Vagina (tissue), 2 donors: Measurements from ENCODE around the gene TUBA4B. TPM values are rescaled to one million over a fixed set of nuclear protein-coding genes. Genes with fewer than 3 reads are reported as not detected.

Experiments
- DNase-seq, 2 donors: peaks; one replicate each; pipeline ENCODE4 v3.0.0-alpha.2; 2017; ENCODE audit errors: extremely low spot score in 2 of 2
- H3K27ac ChIP-seq: fragments of 200-600 bp; sonication (generic); one replicate; pipeline ENCODE4 v1.5.1; 2019
- H3K27me3 ChIP-seq: fragments of 200-600 bp; sonication (generic); one replicate; pipeline ENCODE4 v1.5.1; 2019
- H3K36me3 ChIP-seq, 2 donors: fragments of 200-600 bp; sonication (generic); one replicate each; pipeline ENCODE4 v1.5.1; 2017 to 2019
- H3K4me1 ChIP-seq: fragments of 200-600 bp; sonication (generic); one replicate; pipeline ENCODE4 v1.5.1; 2019
- H3K4me3 ChIP-seq, 2 donors: fragments of 200-600 bp; sonication (generic); 1 replicate in 1 of 2; 2 replicates in 1 of 2; pipeline ENCODE4 v1.5.1; 2016 to 2019
- H3K9me3 ChIP-seq: fragments of 200-600 bp; sonication (generic); one replicate; pipeline ENCODE4 v1.5.1; 2019
- CTCF ChIP-seq, 3 experiments: fragments of 450-650 bp in 2 of 3; fragments of 200-600 bp in 1 of 3; sonication (generic) in 1 of 3; IDR thresholded peaks; one replicate each; pipeline ENCODE4 v1.5.1; 2017 to 2019; ENCODE audit warnings: antibody characterized with exemption in 3 of 3, mild to moderate bottlenecking in 2 of 3, moderate library complexity in 2 of 3
- POLR2A ChIP-seq, 2 donors: fragments of 450-650 bp; IDR thresholded peaks; one replicate each; pipeline ENCODE4 v1.6.1; 2017; ENCODE audit warnings: antibody characterized with exemption in 2 of 2, mild to moderate bottlenecking in 2 of 2, moderate library complexity in 2 of 2
- POLR2AphosphoS5 ChIP-seq, 2 donors: sonication (generic); formaldehyde crosslinking; IDR thresholded peaks; one replicate each; pipeline ENCODE4 v1.9.0; 2017; ENCODE audit warnings: antibody characterized with exemption in 2 of 2, mild to moderate bottlenecking in 2 of 2, low read depth in 1 of 2; ENCODE audit not compliant: insufficient read depth in 1 of 2
- intact Hi-C: fragments of 100-400 bp; cut with DNase I; formaldehyde crosslinking; loops from one replicate; pipeline ENCODE4 v1.15.1; 2023
- total RNA-seq: library from RNA; depleted of rRNA; stranded (reverse); fragments of >200 nt; gene quantifications from one replicate; pipeline ENCODE4 v1.2.3, GENCODE V29; 2016

The TUBA4B gene
- total RNA-seq, 1 donor from 2014 or later: not detected

GRCh38 chr2:219230059-219230540 is 22.9 kb upstream of the TUBA4B start:
- TF ChIP-seq CTCF (IDR thresholded peaks at IDR 0.05) (no peak), POLR2A (IDR thresholded peaks at IDR 0.05) (no peak)
- Histone ChIP-seq H3K36me3 (peaks cover 4 to 53% of the 10 kb centered on the region in 2 donors), H3K27ac (peak overlapping the region; percentile 83), H3K4me3 (peak overlapping the region; percentile 64 to 85), H3K27me3 (no peaks in the 10 kb centered on the region), H3K4me1 (peaks cover 46% of the 10 kb centered on the region), H3K9me3 (no peaks in the 10 kb centered on the region)
- intact Hi-C loops: no loop called here
- DNase-seq: no peak

- peaks cover 0 to 69% of the 10 kb centered on the region in 2 donors for H3K36me3 ChIP-seq
- DNase-seq: no peak
- no peak overlapping the region for H3K4me3 ChIP-seq
- peaks cover 26% of the 10 kb centered on the region for H3K4me1 ChIP-seq
- intact Hi-C loops: no loop called here
- H3K9me3 ChIP-seq: no peaks in the 10 kb centered on the region
- no peaks in the 10 kb centered on the region for H3K27me3 ChIP-seq
- no peak overlapping the region for H3K27ac ChIP-seq
- no peak for TF ChIP-seq POLR2A (IDR thresholded peaks at IDR 0.05)
- TF ChIP-seq POLR2AphosphoS5 (IDR thresholded peaks at IDR 0.05; ENCODE audit: insufficient read depth in 1 of 2, low read depth in 1 of 2): no peak
- TF ChIP-seq CTCF (IDR thresholded peaks at IDR 0.05): no peak
These were observed 18.7 kb upstream of the TUBA4B start for GRCh38 chr2:219234331-219234730.

DNA sequence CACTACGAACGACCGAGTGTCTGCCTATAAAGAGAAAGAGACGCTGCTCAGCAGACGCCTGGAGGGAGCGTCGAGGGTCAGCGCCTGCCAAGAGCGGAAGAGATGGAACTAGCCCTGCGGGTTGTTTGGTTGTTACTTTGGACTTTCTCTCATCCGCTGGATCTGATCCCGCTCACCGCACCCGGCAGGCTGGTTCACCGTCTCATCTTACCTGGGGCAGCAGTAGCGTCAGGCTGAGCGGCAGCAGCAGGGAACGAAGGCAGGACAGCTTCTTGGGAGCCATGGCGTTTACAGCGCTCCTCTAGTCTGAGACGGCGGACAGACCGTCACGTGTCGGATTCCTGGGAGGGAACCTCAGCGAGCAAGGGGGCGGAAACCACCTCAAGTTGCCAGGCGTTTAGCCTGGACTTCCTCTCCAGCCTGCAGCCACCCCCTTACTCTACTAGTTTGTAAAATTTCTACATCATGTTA is 9.7 kb upstream of the TUBA4B start:
- peak in 1 of 2 donors; percentile 87 for DNase-seq
- intact Hi-C loops: no loop called here
- H3K4me1 ChIP-seq: peaks cover 39% of the 10 kb centered on the region
- H3K4me3 ChIP-seq: peak overlapping the region; percentile 24 to 28
- no peaks in the 10 kb centered on the region for H3K27me3 ChIP-seq
- peak overlapping the region; percentile 12 for H3K27ac ChIP-seq
- H3K36me3 ChIP-seq: peaks cover 0 to 3% of the 10 kb centered on the region in 2 donors
- TF ChIP-seq POLR2AphosphoS5 (IDR thresholded peaks at IDR 0.05; ENCODE audit: insufficient read depth in 1 of 2, low read depth in 1 of 2): peak in 1 of 2 donors; percentile 71
- TF ChIP-seq CTCF (IDR thresholded peaks at IDR 0.05): no peak
- TF ChIP-seq POLR2A (IDR thresholded peaks at IDR 0.05): no peak
- H3K9me3 ChIP-seq: no peaks in the 10 kb centered on the region

GRCh38 chr2:219244789-219245147 is 8.3 kb upstream of the TUBA4B start:
- no peak for DNase-seq
- Histone ChIP-seq H3K4me3 (peak overlapping the region; percentile 60 to 88), H3K4me1 (peaks cover 54% of the 10 kb centered on the region), H3K27ac (peak overlapping the region; percentile 94), H3K9me3 (no peaks in the 10 kb centered on the region), H3K36me3 (no peaks in the 10 kb centered on the region), H3K27me3 (no peaks in the 10 kb centered on the region)
- TF ChIP-seq POLR2A (IDR thresholded peaks at IDR 0.05) (no peak), CTCF (IDR thresholded peaks at IDR 0.05) (no peak), POLR2AphosphoS5 (IDR thresholded peaks at IDR 0.05; ENCODE audit: insufficient read depth in 1 of 2, low read depth in 1 of 2) (no peak)
- intact Hi-C loops: no loop called here

GRCh38 chr2:219245148-219245898 is 7.7 kb upstream of the TUBA4B start, which contains the start of the genes GLB1L and STK16:
Gene GLB1L (minus strand): TSS chr2:219245444. CDS start chr2:219243573, 1,871 bp downstream.
Gene STK16 (plus strand): TSS chr2:219245479. CDS start chr2:219246000, 521 bp downstream.
- Histone ChIP-seq H3K4me1 (peaks cover 59% of the 10 kb centered on the region), H3K4me3 (peak within 1 kb of the TSS; percentile 60 to 88), H3K36me3 (peaks cover 0 to 2% of the 10 kb centered on the region in 2 donors), H3K27me3 (no peaks in the 10 kb centered on the region), H3K9me3 (no peaks in the 10 kb centered on the region), H3K27ac (peak within 1 kb of the TSS; percentile 94)
- peak in 1 of 2 donors; percentile 92 for DNase-seq
- TF ChIP-seq POLR2A (IDR thresholded peaks at IDR 0.05) (peak in 1 of 2 donors; percentile 58), POLR2AphosphoS5 (IDR thresholded peaks at IDR 0.05; ENCODE audit: insufficient read depth in 1 of 2, low read depth in 1 of 2) (peak; percentile 95 to 97), CTCF (IDR thresholded peaks at IDR 0.05) (no peak)
- intact Hi-C loops: no loop called here
